ENCODE measurements around the gene SLC35A4.
"Not testable (repeated sequence)": the region's sequence is repeated elsewhere in the genome, so short reads cannot be mapped to it uniquely, and the experiment has no call there.

SLC35A4 gene

DNA sequence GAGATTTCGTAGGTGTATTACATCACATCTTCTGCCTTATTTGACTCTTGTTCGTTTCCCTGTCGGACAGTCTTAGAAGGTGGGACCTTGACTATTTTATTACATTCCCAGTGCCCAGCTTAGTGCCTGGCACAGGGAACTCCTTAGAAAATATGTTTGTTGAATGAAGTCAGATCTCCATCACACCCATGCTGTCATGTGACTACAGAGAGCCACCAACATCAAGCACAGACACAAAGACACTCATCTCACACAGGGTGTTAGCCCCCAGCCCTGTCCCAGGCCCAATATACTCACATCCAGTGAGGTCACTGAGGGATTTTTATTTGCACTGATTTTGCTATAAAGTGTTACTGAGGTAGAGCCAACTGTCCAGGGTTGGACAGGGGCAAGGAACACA is 6.7 kb upstream of the SLC35A4 start:
- no peak for DNase-seq (ENCODE audit: low read depth in 3 of 3, low spot score in 1 of 3)

DNA sequence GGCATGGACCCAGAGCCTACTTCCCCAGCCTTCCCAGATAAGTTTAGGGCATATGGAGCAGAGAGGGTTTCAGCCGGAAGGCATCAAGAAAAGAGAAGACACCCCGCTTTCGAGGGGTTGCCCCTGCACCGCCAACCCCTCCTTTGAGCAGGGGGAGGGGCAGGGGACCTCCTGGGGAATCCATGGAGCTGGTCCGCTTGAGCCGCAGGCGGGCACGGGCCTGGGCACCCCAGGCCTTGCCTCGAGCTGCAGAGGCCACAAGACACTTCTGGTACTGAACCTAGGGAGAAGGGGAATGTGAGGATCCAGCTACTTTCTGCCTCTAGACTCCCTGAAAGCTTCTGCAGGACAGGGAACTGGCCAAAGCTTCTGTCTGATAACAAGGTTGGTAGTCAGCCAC is 6.1 kb upstream of the SLC35A4 start:
- no peak for DNase-seq (ENCODE audit: low read depth in 3 of 3, low spot score in 1 of 3)

DNA sequence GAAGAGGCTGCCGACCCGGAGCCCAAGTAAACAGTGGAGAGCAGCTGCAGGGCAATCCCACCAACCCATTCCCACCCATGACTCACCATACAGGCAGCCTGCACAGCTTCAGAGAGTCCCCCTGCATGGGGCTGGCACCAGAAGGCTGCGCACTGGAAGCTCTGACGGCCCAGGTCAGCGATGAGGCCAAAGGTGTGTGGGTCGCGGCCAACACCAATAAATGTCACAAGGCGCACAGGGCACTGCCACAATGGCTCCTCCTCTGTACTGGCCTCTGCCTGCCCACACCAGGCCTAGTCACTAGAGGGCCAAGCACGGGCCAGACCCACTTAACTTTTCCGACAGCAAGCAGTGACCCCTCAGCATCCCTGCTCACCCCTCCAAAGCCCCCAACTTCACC is 4.4 kb upstream of the SLC35A4 start:
- no peak for DNase-seq (ENCODE audit: low read depth in 3 of 3, low spot score in 1 of 3)

DNA sequence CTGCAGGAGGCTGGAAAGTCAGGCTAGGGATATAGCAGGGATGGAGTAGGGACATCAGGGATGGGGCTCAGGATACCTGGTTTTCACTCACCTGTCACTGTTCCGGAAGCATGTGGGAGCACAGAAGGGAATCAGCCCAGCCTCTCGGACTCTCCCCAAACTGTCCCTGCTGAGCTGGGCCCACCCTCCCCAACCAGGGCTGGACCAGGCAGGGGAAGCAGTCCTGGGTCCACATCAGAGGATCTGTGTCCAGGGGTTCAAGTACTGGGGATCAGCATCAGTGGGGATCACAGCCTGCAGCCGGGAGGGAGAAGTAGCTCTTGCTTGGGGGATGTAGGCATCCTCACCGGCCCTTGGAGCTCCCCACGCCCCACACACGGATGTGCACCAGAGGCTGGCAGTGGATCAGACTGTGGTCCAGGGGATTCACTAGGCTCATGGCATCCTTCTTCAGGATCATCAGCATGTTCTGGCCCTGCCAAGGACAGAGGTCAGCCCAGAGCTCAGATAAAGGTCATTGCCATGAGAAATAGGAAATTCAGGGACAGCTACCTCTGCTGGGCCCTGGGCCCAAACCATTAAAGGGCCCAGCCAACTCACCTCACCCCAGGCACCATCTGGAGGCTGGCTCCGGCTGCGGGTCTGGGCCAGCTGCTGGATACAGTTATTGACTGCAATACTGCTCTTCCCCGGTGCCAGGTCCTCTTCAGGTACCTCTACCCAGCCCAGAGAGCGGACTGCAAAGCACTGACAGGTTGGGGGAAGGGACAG is 2.7 kb upstream of the SLC35A4 start:
- DNase-seq (ENCODE audit: low read depth in 3 of 3, low spot score in 1 of 3) = no peak

DNA sequence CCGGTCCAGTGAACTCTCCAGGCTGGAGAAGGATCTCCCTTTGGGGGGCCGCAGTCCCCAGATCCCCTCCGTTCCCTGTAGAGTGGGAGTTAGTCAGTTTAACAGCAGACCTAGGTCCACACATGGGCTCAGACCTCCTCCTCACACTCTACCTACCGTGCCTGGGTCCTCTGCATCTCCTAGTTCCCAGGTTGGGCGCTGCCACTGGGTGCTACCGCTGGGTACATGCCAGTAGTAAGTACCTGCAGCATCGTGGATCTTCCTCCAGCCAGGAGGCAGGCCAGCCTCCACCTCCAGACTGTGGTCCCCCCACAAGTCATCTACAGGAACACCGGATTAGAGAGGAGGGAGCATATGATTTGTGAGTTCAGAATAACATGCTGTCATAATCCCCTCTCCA is 1.0 kb upstream of the SLC35A4 start:
- DNase-seq (ENCODE audit: low read depth in 3 of 3, low spot score in 1 of 3) = no peak

DNA sequence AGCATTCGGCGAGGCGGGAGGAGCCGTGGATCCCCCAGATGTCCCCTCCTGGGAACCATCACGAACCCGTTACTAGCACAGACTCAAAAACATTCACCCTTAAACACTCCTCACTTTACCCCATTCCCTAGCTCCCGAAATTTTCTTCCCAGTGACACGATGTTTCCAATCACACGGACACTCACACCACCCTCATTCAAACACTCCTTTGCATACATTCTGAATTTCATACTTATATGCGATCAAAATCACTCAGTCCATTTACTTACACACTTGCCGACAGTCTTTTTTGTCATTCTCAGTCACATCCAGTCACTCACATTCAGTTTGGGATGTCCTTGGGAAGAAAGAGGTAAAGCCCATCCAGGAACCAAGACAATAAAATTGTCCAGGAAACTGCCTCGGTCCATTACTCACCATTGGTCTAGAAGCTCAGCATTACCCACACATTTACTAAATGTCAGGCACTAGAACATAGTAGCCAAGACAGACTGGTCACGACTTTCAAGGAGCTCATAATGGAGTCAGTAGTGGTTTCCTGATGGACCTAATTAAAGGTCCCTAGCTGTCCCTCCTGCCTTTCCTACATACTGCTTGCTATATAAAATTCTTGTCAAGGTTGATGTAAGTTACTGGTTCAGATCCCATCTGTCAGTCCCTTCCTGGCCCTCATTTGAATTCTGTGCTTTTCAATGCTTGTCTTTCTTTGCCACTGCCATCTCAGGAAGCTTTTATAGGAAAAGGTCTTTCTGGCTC is 574 bp downstream of the SLC35A4 start:
- no peak for DNase-seq (ENCODE audit: low read depth in 3 of 3, low spot score in 1 of 3)

DNA sequence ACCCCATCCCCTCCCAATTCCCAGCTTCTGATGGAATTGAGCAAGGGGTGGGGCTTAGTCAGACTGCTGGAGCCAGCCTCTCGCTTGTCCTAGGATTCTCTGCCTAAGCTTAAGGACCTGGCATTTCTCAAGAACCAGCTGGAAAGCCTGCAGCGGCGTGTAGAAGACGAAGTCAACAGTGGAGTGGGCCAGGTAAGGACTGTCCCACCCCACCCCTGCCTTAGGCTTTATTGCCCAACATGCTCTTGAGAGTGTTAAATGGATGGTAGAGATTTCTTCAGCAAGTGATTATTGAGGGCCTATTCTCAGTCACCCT is 1.1 kb downstream of the SLC35A4 start:
- DNase-seq (ENCODE audit: low read depth in 3 of 3, low spot score in 1 of 3) = no peak

DNA sequence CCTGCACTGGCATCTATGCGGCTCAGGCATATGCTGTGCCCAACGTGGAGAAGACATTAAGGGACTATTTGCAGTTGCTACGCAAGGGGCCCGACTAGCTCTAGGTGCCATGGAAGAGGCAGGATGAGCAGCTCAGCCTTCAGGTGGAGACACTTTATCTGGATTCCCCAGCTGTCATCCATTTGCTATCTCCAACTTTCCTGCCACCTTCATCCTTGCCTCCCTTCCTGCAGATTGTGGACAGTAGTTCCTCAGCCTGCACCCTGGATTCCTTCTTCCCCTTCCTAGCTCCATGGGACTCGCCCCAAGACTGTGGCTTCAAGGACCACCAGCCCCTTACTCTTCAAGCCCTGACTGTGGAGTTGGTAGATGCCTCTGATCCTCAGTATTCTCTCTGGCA is 2.0 kb downstream of the SLC35A4 start:
- no peak for DNase-seq (ENCODE audit: low read depth in 3 of 3, low spot score in 1 of 3)

DNA sequence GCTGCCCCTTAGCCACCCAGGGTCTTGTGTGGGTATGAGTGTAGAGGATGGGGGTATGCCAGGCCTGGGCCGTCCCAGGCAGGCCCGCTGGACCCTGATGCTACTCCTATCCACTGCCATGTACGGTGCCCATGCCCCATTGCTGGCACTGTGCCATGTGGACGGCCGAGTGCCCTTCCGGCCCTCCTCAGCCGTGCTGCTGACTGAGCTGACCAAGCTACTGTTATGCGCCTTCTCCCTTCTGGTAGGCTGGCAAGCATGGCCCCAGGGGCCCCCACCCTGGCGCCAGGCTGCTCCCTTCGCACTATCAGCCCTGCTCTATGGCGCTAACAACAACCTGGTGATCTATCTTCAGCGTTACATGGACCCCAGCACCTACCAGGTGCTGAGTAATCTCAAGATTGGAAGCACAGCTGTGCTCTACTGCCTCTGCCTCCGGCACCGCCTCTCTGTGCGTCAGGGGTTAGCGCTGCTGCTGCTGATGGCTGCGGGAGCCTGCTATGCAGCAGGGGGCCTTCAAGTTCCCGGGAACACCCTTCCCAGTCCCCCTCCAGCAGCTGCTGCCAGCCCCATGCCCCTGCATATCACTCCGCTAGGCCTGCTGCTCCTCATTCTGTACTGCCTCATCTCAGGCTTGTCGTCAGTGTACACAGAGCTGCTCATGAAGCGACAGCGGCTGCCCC is 2.6 kb downstream of the SLC35A4 start:
- DNase-seq (ENCODE audit: low read depth in 3 of 3, low spot score in 1 of 3) = no peak

DNA sequence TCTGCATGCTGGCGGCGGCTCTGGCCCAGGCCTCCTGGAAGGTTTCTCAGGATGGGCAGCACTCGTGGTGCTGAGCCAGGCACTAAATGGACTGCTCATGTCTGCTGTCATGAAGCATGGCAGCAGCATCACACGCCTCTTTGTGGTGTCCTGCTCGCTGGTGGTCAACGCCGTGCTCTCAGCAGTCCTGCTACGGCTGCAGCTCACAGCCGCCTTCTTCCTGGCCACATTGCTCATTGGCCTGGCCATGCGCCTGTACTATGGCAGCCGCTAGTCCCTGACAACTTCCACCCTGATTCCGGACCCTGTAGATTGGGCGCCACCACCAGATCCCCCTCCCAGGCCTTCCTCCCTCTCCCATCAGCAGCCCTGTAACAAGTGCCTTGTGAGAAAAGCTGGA is 3.2 kb downstream of the SLC35A4 start:
- DNase-seq (ENCODE audit: low read depth in 3 of 3, low spot score in 1 of 3) = no peak

DNA sequence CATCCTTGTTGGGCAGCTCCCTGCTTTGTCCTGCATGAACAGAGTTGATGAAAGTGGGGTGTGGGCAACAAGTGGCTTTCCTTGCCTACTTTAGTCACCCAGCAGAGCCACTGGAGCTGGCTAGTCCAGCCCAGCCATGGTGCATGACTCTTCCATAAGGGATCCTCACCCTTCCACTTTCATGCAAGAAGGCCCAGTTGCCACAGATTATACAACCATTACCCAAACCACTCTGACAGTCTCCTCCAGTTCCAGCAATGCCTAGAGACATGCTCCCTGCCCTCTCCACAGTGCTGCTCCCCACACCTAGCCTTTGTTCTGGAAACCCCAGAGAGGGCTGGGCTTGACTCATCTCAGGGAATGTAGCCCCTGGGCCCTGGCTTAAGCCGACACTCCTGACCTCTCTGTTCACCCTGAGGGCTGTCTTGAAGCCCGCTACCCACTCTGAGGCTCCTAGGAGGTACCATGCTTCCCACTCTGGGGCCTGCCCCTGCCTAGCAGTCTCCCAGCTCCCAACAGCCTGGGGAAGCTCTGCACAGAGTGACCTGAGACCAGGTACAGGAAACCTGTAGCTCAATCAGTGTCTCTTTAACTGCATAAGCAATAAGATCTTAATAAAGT is 3.9 kb downstream of the SLC35A4 start:
- DNase-seq (ENCODE audit: low read depth in 3 of 3, low spot score in 1 of 3) = no peak

DNA sequence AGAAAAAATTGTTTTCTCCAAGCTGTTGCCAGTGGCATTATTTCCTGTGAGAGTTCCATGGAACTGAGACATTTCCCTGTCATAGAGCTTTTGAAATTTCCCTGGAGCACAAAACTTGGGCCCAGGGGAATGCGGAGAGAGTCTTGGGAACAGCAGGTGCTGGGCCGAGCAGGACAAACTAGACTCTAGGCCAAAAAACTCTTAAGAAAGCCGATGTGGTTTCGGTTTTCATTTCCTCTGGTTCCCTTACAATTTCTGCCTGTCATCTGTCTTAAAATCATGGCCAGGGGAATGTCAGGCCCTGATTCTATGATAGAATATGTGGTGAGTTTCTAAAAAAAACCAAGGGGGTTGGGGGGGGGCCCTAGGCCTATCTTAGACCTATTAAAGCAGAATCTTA is 4.6 kb downstream of the SLC35A4 start:
- no peak for DNase-seq (ENCODE audit: low read depth in 3 of 3, low spot score in 1 of 3)

DNA sequence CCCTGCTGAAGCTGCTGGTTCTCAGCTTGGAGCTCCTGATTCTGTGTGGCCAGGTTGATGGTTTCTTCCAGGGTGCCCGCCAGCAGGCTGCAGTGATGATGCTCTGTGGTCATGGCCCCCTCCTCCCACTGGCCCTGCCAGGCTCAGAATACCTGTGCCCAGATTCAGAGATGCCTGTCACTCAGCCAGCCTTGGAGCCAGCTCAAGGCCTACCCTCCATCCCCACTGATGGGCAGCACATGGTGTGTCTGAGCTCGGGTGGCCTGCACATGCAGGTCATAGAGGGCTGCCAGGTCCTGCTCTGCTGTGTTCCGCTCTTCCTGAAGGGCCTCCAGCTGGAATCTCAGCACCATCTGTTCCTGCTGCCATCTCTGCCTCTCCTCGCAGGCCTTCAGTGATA is 5.4 kb downstream of the SLC35A4 start:
- no peak for DNase-seq (ENCODE audit: low read depth in 3 of 3, low spot score in 1 of 3)

DNA sequence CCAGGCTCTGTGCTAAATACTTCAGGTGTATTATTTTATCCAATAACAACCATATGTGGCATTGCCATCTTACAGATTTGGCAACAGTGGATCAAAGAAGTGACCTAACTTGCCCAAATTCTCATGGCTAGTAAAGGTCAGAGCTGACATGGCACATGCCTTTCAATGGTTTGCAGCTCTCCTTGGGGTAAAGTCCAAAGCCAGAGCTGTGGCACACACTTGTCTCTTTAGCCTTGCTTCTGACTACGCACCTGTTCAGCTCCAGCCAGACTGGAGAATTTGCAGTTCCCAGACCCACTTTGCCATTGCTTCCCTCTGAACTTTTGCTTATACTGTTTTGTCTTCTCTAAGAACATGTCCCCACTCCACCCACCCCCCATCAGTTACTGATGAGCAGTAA is 5.9 kb downstream of the SLC35A4 start:
- no peak for DNase-seq (ENCODE audit: low read depth in 3 of 3, low spot score in 1 of 3)

DNA sequence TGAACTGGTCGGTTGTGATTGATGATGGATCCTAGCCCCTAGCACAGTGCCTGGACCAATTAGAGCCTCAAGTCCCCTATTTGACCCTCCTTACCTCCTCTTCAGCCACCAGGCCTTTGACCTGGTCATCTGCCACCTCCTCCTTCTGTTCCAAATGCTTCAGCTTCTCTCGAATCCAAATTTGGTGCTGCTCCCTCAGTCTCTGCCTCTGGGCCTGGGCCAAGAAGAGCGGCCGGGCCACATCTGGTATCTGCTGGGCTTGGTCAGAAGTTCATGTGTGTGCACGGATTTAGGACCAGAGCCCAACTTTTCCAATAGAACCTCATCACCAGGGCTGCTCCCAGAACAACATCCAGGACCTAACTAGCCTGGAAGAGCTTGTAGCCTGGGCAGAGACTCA is 6.5 kb downstream of the SLC35A4 start:
- no peak for DNase-seq (ENCODE audit: low read depth in 3 of 3, low spot score in 1 of 3)

DNA sequence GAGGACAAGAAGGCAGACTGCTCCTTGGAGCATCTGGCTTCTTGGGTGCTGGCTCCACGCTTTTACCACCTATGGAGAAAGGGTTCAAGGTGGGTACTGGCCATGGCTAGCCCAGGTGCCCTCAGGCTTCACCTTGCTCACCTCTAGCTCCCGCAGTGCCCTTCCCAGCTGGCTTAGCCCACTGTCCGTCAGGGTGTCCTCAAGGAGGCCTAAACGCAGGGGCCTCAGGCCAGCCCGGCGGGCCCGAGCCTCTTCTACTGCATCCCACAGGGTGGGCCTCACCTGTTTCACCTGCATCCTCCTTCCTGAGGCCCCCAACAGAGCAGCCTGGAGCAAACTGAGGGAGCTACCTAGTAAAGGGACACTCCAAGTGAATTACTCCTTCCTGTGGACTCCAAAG is 9.1 kb downstream of the SLC35A4 start:
- no peak for DNase-seq (ENCODE audit: low read depth in 3 of 3, low spot score in 1 of 3)

DNA sequence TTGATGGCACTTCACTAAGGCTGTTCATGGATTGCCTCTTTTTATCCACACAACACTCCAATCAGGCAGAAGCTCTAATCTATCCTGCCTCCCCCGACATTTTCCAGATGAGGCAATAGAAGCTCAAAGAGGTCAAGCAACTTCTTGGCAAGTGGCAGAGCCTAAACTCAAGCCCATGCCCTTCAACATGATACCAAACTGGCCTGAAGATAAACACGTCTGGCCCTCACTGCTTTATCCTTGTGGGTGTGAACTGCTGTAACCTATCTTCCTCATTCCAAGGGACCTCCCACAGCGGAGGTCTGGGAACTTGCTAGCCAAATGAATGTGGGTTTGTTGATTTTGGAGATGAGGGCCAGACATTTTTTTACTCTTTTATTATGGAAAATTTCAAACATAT is 9.5 kb downstream of the SLC35A4 start:
- DNase-seq (ENCODE audit: low read depth in 3 of 3, low spot score in 1 of 3) = no peak

DNA sequence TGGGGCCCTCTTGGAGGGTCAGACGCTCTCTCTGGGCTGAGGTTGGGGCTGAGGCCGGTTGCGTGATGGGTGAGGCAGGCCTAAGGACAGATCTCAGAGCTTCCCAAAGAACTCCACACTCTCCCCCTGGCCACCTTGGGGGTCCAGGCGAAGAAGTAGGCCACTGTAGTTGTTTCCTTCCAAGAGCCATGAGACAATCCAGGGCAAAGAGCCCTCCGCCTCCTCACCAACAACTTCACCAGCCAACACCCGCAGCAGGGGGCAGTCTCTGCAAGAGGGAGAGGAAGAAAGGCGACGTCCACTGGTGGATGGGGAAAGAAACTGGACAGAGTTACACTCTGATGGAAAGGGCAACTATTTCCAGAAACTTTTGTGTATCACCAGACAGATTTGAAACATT is 10.7 kb downstream of the SLC35A4 start:
- no peak for DNase-seq (ENCODE audit: low read depth in 3 of 3, low spot score in 1 of 3)

DNA sequence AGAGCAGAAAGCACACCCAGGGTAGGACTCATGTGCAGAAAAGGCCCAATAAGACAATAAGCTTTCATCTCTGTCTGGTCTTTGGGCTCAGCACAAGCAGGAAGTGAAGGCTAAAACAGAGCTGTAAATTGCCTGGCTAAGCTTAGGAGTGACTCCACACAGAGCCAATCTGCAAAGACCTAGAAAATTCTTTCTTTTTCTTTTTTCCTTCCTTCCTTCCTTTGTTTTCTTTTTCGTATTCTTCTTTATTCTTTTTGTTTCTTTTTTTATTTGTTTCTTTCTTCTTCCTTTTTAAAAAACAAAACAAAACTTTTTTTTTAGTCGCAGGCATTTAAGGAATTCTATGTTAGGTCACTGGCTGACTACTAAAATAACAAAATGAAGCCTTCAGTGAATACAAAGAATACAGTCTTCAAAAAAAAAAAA is 12.2 kb downstream of the SLC35A4 start:
- DNase-seq (ENCODE audit: low read depth in 3 of 3, low spot score in 1 of 3) = no peak

DNA sequence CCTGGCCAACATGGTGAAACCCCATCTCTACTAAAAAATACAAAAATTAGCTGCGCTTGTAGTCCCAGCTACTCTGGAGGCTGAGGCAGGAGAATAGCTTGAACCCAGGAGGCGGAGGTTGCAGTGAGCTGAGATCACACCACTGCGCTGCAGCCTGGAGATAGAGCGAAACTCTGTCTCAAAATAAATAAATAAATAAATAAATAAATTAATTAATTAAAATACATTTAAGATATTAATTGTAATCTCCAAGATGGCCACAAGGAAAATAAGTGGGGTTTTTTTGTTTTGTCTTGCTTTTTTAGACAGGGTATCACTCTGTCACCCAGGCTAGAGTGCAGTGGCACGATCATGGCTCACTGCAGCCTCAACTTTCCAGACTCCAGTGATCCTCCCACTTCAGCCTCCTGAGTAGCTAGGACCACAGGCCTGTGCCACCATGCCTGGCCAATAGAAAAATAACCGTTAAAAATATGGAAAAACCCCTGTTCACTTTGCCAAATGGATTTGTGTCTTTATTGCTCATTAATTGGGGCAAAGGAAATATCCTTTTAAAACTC is 14.6 kb downstream of the SLC35A4 start:
- DNase-seq (ENCODE audit: low read depth in 3 of 3, low spot score in 1 of 3) = not testable (repeated sequence)

DNA sequence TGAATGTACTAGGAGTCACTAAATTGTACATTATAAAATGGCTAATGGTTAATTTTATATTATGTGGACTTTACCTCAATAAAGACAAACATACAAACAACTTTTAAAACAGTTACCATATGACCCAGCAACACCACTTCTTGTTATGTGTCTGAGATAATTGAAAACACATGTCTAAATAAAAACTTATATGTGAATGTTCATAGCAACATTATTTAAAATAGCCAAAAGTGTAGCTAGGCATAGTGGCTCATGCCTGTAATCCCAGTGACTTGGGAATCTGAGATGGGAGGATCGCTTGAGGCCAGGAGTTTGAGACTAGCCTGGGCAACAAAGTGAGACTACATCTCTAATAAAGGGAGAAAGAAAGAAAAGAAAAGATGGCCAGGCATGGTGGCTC is 22.9 kb downstream of the SLC35A4 start:
- no peak for DNase-seq (ENCODE audit: low read depth in 3 of 3, low spot score in 1 of 3)

Data from stimulated activated CD4-positive, alpha-beta T cell treated with anti-CD3 and anti-CD28 coated beads, TNF-alpha, amount 100 ng/mL, for 1 hour (primary cell).